ENCODE results near the gene CDH13. TPM values are rescaled to one million over a fixed set of nuclear protein-coding genes. Genes with fewer than 3 reads are reported as not detected.

CDH13 gene
- total and polyA plus RNA-seq, 2 experiments from 2014 or later = 2.9 to 4.8 TPM

DNA sequence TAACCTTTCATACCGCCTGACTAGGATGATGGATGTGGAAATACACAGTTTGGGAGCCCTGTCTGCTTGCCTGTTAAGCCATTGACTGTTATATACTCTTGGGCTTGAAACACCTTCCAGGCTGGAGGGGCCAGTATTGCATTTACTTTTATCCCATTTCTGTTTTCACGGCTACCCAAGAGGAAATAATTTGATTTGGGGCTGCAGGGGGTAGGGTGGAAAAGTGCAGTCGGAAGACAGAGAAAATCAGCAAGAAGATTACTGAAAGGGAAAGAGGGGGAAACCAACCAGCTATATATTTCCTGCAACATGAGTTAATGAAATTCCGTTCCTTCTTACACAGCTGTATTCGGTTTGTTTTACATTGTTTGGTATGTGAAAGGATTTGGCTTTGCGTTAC is 202.5 kb downstream of the CDH13 start:
- TF ChIP-seq, protein P1, sequence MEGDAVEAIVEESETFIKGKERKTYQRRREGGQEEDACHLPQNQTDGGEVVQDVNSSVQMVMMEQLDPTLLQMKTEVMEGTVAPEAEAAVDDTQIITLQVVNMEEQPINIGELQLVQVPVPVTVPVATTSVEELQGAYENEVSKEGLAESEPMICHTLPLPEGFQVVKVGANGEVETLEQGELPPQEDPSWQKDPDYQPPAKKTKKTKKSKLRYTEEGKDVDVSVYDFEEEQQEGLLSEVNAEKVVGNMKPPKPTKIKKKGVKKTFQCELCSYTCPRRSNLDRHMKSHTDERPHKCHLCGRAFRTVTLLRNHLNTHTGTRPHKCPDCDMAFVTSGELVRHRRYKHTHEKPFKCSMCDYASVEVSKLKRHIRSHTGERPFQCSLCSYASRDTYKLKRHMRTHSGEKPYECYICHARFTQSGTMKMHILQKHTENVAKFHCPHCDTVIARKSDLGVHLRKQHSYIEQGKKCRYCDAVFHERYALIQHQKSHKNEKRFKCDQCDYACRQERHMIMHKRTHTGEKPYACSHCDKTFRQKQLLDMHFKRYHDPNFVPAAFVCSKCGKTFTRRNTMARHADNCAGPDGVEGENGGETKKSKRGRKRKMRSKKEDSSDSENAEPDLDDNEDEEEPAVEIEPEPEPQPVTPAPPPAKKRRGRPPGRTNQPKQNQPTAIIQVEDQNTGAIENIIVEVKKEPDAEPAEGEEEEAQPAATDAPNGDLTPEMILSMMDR (IDR thresholded peaks at IDR 0.05; ENCODE audit: low read depth, low read length) = no peak
- Histone ChIP-seq H3K4me1 (ENCODE audit: low read depth) (no peaks in the 10 kb centered on the region), H3K36me3 (no peaks in the 10 kb centered on the region), H3K9me3 (ENCODE audit: low read depth) (no peaks in the 10 kb centered on the region), H3K4me3 (no peak overlapping the region), H3K27me3 (no peaks in the 10 kb centered on the region), H3K27ac (no peak overlapping the region)
- no peak for DNase-seq (ENCODE audit: low read depth in 1 of 2, low spot score in 1 of 2)

DNA sequence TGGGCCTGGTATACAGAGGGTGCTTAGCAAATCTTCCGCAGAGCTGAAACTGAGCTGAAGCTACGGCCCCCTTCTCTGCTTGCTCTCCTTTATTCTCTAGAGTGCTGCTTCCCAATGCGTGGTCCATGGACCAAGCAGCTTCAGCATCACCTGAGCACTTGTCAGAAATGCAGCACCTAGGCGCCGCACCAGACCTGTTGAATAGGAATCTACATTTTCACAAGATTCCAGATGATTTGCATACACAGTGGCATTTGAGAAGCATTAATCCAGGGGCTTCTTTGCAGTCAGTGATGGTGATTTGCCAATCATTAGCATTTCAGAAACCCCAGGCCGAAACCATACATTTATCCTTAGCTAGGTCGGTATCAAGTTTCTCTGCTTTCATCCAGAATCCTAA is 204.2 kb downstream of the CDH13 start:
- no peaks in the 10 kb centered on the region for H3K9me3 ChIP-seq (ENCODE audit: low read depth)
- peaks cover 6% of the 10 kb centered on the region for H3K4me1 ChIP-seq (ENCODE audit: low read depth)
- DNase-seq (ENCODE audit: low read depth in 1 of 2, low spot score in 1 of 2) = no peak
- TF ChIP-seq, protein P1 (IDR thresholded peaks at IDR 0.05; ENCODE audit: low read depth, low read length) = no peak
- H3K27ac ChIP-seq = no peak overlapping the region
- H3K27me3 ChIP-seq = no peaks in the 10 kb centered on the region
- H3K4me3 ChIP-seq = no peak overlapping the region
- no peaks in the 10 kb centered on the region for H3K36me3 ChIP-seq

GRCh38 chr16:82832821-82833220 is 206.1 kb downstream of the CDH13 start:
- H3K4me3 ChIP-seq = no peak overlapping the region
- DNase-seq (ENCODE audit: low read depth in 1 of 2, low spot score in 1 of 2) = peak in 1 of 2 donors; percentile 22
- H3K9me3 ChIP-seq (ENCODE audit: low read depth) = no peaks in the 10 kb centered on the region
- no peaks in the 10 kb centered on the region for H3K27me3 ChIP-seq
- no peaks in the 10 kb centered on the region for H3K36me3 ChIP-seq
- peaks cover 6% of the 10 kb centered on the region for H3K4me1 ChIP-seq (ENCODE audit: low read depth)
- TF ChIP-seq, protein P1 (IDR thresholded peaks at IDR 0.05; ENCODE audit: low read depth, low read length) = no peak
- no peak overlapping the region for H3K27ac ChIP-seq

DNA sequence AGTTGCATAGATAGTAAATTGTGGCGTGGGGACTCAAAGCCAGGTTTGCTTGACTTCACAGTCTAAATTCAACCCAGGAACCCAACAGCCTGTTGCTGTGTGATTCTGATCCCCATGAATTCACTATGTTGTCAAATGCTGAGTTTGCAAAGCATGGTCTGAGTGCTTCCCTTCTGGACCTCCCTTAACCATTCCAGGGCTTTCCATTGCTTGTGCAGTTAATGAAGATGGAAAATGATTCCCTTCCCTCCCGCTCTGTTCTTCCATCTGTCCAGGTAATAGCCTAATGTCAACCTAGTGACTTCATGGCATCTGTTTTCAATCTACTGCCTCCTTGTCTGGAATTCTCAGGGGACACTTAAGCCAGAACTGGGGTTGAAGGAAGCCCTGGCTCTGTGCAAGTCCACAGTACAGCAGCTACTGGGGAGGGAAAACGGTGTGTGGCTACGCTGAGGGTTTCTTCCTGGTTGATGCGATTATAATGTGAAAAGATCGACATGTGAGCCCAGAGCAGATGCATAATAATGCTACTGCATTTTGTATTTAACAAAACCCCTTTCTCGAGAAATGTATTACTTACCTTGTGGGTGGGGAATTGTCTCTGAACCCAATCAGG is 206.7 kb downstream of the CDH13 start:
- H3K9me3 ChIP-seq (ENCODE audit: low read depth) = no peaks in the 10 kb centered on the region
- H3K27me3 ChIP-seq = no peaks in the 10 kb centered on the region
- peaks cover 6% of the 10 kb centered on the region for H3K4me1 ChIP-seq (ENCODE audit: low read depth)
- TF ChIP-seq, protein P1 (IDR thresholded peaks at IDR 0.05; ENCODE audit: low read depth, low read length) = no peak
- H3K36me3 ChIP-seq = no peaks in the 10 kb centered on the region
- DNase-seq (ENCODE audit: low read depth in 1 of 2, low spot score in 1 of 2) = peak in 1 of 2 donors; percentile 4
- no peak overlapping the region for H3K4me3 ChIP-seq
- no peak overlapping the region for H3K27ac ChIP-seq

GRCh38 chr16:82834151-82834815 is 207.5 kb downstream of the CDH13 start:
- DNase-seq (ENCODE audit: low read depth in 1 of 2, low spot score in 1 of 2) = peak in 1 of 2 donors; percentile 40

More at GRCh38 chr16:82834151-82834815, 207.5 kb downstream of the CDH13 start:
- no peaks in the 10 kb centered on the region for H3K36me3 ChIP-seq
- no peak overlapping the region for H3K4me3 ChIP-seq
- H3K27me3 ChIP-seq = no peaks in the 10 kb centered on the region
- peaks cover 6% of the 10 kb centered on the region for H3K4me1 ChIP-seq (ENCODE audit: low read depth)
- no peak overlapping the region for H3K27ac ChIP-seq
- TF ChIP-seq, protein P1 (IDR thresholded peaks at IDR 0.05; ENCODE audit: low read depth, low read length) = peak; percentile 17
- no peaks in the 10 kb centered on the region for H3K9me3 ChIP-seq (ENCODE audit: low read depth)

Measured in cardiac muscle cell (in vitro differentiated cells and primary cell).